HepG2 (cell line): Measurements from ENCODE around the gene CEACAM4. TPM values are rescaled to one million over a fixed set of nuclear protein-coding genes. Genes with fewer than 3 reads are reported as not detected.

Source experiments
- ATAC-seq: fragments of 200-7000 bp; cut with Tn5 transposase; 3 replicates; pipeline ENCODE4 v1.9.1; 2020; ENCODE audit warnings: mild to moderate bottlenecking, moderate library complexity
- BruUV-seq: library from RNA; stranded (reverse); fragments of 400-500 nt; replicated peaks from 2 replicates; lab custom pipeline; 2021; lab: Mats Ljungman, UMichigan
- CTCF ChIA-PET: fragments of 300-600 bp; formaldehyde crosslinking; extraction: SDS; loops from one replicate; lab custom pipeline; 2021; ENCODE audit warnings: low total read pairs, inconsistent platforms, low intra/inter-chr PET ratio; lab: Yijun Ruan, JAX
- POLR2A ChIA-PET: fragments of 350-600 bp; sonication (Branson Sonifier 250); formaldehyde crosslinking; loops from one replicate; lab custom pipeline; 2020; ENCODE audit warnings: antibody characterized with exemption, inconsistent platforms; lab: Yijun Ruan, JAX
- DNase-seq: peaks from one replicate; pipeline ENCODE4 v3.0.0-alpha.2; 2015; ENCODE audit warnings: low spot score
- FAIRE-seq: peaks from 3 replicates; lab custom pipeline; 2011; peaks lifted over from hg19 to GRCh38; lab: Jason Lieb, UNC
- H2AFZ ChIP-seq: one replicate; pipeline ENCODE4 v1.6.1; 2011; ENCODE audit warnings: low read length, inconsistent platforms
- H3K27ac ChIP-seq: fragments of 300-600 bp; 3 replicates; pipeline ENCODE4 v1.8.0; 2011; ENCODE audit warnings: mixed run types, mild to moderate bottlenecking, mixed read lengths, low read length, inconsistent platforms; ENCODE audit not compliant: insufficient read depth; ENCODE audit errors: extremely low read length
- H3K27me3 ChIP-seq, 2 experiments: fragments of 200-600 bp in 1 of 2; 2 replicates in 1 of 2; 3 replicates in 1 of 2; pipeline versions ENCODE4 v1.6.0 to v1.8.0; 2011; ENCODE audit warnings: low read length in 2 of 2, mild to moderate bottlenecking in 2 of 2, moderate library complexity in 2 of 2, inconsistent platforms in 1 of 2; ENCODE audit not compliant: insufficient read depth in 2 of 2, control insufficient read depth in 1 of 2
- H3K36me3 ChIP-seq, 2 experiments: fragments of 200-600 bp in 1 of 2; replicated peaks in 1 of 2; 2 replicates in 1 of 2; 3 replicates in 1 of 2; pipeline versions ENCODE4 v1.5.1 to v1.8.0; 2011; ENCODE audit warnings: low read length in 2 of 2, inconsistent platforms in 1 of 2; ENCODE audit not compliant: insufficient read depth in 2 of 2, control insufficient read depth in 1 of 2
- H3K4me1 ChIP-seq: 2 replicates; pipeline ENCODE4 v1.5.1; 2012; ENCODE audit warnings: low read length, inconsistent platforms; ENCODE audit not compliant: insufficient read depth
- H3K4me2 ChIP-seq: 2 replicates; pipeline ENCODE4 v1.6.0; 2011; ENCODE audit warnings: low read depth, low read length, inconsistent platforms
- H3K4me3 ChIP-seq, 3 experiments: fragments of 200-600 bp in 1 of 3; sonication (generic), shearing (Covaris generic) in 1 of 3; replicated peaks in 1 of 3; 2 replicates each; pipeline ENCODE4 v1.5.1; 2011 to 2016; ENCODE audit warnings: low read length in 3 of 3, inconsistent platforms in 2 of 3, low read depth in 2 of 3, mild to moderate bottlenecking in 2 of 3, control low read depth in 1 of 3, mixed read lengths in 1 of 3; ENCODE audit not compliant: insufficient read depth in 1 of 3
- H3K79me2 ChIP-seq: one replicate; pipeline ENCODE4 v1.6.1; 2011; ENCODE audit warnings: low read length, inconsistent platforms; ENCODE audit not compliant: insufficient read depth
- H3K9ac ChIP-seq: 2 replicates; pipeline ENCODE4 v1.6.0; 2011; ENCODE audit warnings: mild to moderate bottlenecking, low read depth, low read length, inconsistent platforms; ENCODE audit not compliant: insufficient read depth
- H3K9me3 ChIP-seq: 2 replicates; pipeline ENCODE4 v1.5.1; 2012; ENCODE audit warnings: mild to moderate bottlenecking, low read length
- H4K20me1 ChIP-seq: 2 replicates; pipeline ENCODE4 v1.6.0; 2011; ENCODE audit warnings: inconsistent platforms, mild to moderate bottlenecking, low read length, moderate library complexity; ENCODE audit not compliant: insufficient read depth
- HMG20B ChIP-seq: conservative IDR thresholded peaks from 2 replicates; pipeline ENCODE4 v1.6.1; 2016; ENCODE audit warnings: missing genetic modification reagents, missing compliant biosample characterization
- HOMEZ ChIP-seq: IDR thresholded peaks from 2 replicates; pipeline ENCODE4 v1.6.1; 2016; ENCODE audit warnings: low read depth
- NFIB ChIP-seq: sonication (generic); formaldehyde crosslinking; IDR thresholded peaks from 2 replicates; pipeline ENCODE4 v1.9.0; 2021; ENCODE audit warnings: missing genetic modification reagents, mild to moderate bottlenecking, borderline replicate concordance
- RERE ChIP-seq: IDR thresholded peaks from 2 replicates; pipeline ENCODE4 v1.6.1; 2016; ENCODE audit warnings: low read depth, missing genetic modification reagents, missing compliant biosample characterization
- SETDB1 ChIP-seq: sonication (generic); formaldehyde crosslinking; IDR thresholded peaks from 2 replicates; pipeline ENCODE4 v1.5.1; 2020; ENCODE audit warnings: missing genetic modification reagents, mild to moderate bottlenecking, borderline replicate concordance
- ZBTB39 ChIP-seq: sonication (generic); formaldehyde crosslinking; IDR thresholded peaks from 2 replicates; pipeline ENCODE4 v1.5.0; 2020; ENCODE audit warnings: missing genetic modification reagents
- ZNF772 ChIP-seq: sonication (generic); formaldehyde crosslinking; IDR thresholded peaks from 2 replicates; pipeline ENCODE4 v1.5.0; 2020; ENCODE audit warnings: mild to moderate bottlenecking, missing genetic modification reagents
- ZNF891 ChIP-seq: sonication (generic); formaldehyde crosslinking; IDR thresholded peaks from 2 replicates; pipeline ENCODE4 v1.5.0; 2020; ENCODE audit warnings: mild to moderate bottlenecking, missing genetic modification reagents
- WGBS: methylation state at CpG from one replicate; pipeline ENCODE4 v1.1.6; 2017; ENCODE audit warnings: low lambda C conversion rate; 5-methylcytosine and 5-hydroxymethylcytosine counted together
- in situ Hi-C: cut with HindIII; loops from 2 replicates; pipeline ENCODE4 v1.10.0; 2017; ENCODE audit warnings: low pct_unique_long_range_greater_than_20kb; ENCODE audit not compliant: extremely low pct_ligation_motif_present
- intact Hi-C: fragments of 100-400 bp; cut with micrococcal nuclease; formaldehyde crosslinking; loops from one replicate; pipeline ENCODE4 v1.10.0; 2022; ENCODE audit not compliant: unreplicated experiment
- polyA plus RNA-seq, 8 experiments: library from polyadenylated mRNA; depleted of rRNA in 3 of 8; stranded (reverse) in 7 of 8; unstranded in 1 of 8; fragments of >200 nt; fragmentation: Illumina TruSeq in 4 of 8; extraction: Trizol in 4 of 8; gene quantifications; 2 replicates each; pipeline versions ENCODE4 v1.2.1 to v1.2.3, GENCODE V29; 2011 to 2016; ENCODE audit warnings: low read depth in 4 of 8, missing spikeins in 1 of 8, mixed read lengths in 1 of 8; ENCODE audit not compliant: insufficient read depth in 1 of 8
- total RNA-seq, 5 experiments: library from RNA; depleted of rRNA; stranded (reverse); fragments of >200 nt; fragmentation: Illumina TruSeq; extraction: Trizol; gene quantifications; 2 replicates each; pipeline ENCODE4 v1.2.3, GENCODE V29; 2016; ENCODE audit warnings: low read depth in 1 of 5

Gene CEACAM4
- total and polyA plus RNA-seq, 2 of the 13 experiments (the other 11 are each of a cell fraction or from before 2014, with no cell fraction given), result not detected

DNA sequence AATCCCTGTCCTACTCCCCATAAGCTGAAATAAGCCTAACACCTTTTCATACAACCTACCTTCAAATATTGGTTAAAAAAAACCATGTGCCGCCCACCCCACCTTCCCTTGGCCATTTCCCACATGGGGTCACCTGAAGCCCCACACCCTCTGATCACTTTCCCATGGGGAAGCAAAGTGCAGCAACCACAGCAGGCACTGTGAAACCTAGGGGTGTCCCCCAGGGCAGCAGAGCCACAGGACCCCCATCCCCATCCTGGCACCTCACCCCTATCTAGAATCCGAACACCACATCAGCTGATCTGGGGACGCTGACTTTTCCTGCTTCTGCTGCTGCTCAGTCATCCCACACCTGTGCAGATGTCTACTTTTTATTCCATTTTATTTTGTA, 31.0 kb downstream of the CEACAM4 start:
- Histone ChIP-seq H3K9me3 (no peaks in the 10 kb centered on the region), H3K4me3 (no peak overlapping the region), H3K79me2 (no peaks in the 10 kb centered on the region), H3K27ac (no peak overlapping the region), H3K36me3 (no peaks in the 10 kb centered on the region), H3K9ac (no peak overlapping the region), H3K4me2 (no peak overlapping the region), H2AFZ (no peak overlapping the region), H3K27me3 (no peaks in the 10 kb centered on the region), H4K20me1 (no peaks in the 10 kb centered on the region), H3K4me1 (no peaks in the 10 kb centered on the region)
- in situ Hi-C loops (no loop called here), intact Hi-C loops (no loop called here)
- TF ChIP-seq HMG20B (CRISPR knock-in tag) (no peak), NFIB (no peak), RERE (CRISPR knock-in tag) (no peak), SETDB1 (CRISPR knock-in tag) (no peak), ZBTB39 (CRISPR knock-in tag) (no peak), ZNF772 (CRISPR knock-in tag) (no peak), HOMEZ (no peak), ZNF891 (CRISPR knock-in tag) (no peak)
- ChIA-PET POLR2A (no interaction called here), CTCF (no interaction called here)
- ATAC-seq (no peak), DNase-seq (no peak), FAIRE-seq (no peak)
- WGBS, result 7% methylated on average over 3 of the region's 3 CpGs
- no TSS peak for BruUV-seq
